ENCODE data around the gene ARMC6.

DNA sequence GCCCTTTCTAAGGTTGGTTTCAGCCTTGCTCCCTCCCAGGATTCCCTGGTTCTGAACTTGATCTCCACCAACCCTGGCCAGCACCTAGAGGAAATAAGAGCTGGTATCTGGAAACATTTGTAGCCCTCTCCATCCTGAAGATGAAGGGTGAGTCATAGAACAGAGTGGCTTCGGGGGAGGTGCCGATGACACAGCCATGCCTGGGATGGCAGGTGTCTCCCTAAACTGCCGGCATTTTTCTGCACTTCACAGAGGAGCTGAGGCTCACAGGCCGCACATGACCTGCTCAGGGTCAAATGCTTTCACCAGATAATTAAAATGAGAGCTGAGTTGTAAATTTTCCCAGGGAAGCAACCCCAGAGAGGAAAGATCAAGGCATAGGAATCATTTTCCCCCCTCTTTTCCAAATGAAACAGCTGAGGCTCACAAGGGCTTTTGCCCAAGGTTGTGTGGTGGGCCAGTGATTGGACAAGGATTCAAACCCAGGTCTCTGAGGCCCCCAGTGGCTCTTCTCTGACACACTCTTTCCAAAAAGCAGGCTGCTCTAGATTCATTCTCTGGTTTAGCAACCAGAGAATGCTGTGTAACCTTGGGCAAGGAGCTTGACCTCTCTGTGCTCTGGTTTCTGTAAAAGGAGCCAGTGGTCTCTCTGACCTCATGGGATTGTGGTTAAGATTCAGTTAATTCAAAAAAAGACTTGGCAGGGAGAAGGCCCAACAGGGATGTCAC is 29.2 kb downstream of the ARMC6 start:
- TF ChIP-seq, protein P1, sequence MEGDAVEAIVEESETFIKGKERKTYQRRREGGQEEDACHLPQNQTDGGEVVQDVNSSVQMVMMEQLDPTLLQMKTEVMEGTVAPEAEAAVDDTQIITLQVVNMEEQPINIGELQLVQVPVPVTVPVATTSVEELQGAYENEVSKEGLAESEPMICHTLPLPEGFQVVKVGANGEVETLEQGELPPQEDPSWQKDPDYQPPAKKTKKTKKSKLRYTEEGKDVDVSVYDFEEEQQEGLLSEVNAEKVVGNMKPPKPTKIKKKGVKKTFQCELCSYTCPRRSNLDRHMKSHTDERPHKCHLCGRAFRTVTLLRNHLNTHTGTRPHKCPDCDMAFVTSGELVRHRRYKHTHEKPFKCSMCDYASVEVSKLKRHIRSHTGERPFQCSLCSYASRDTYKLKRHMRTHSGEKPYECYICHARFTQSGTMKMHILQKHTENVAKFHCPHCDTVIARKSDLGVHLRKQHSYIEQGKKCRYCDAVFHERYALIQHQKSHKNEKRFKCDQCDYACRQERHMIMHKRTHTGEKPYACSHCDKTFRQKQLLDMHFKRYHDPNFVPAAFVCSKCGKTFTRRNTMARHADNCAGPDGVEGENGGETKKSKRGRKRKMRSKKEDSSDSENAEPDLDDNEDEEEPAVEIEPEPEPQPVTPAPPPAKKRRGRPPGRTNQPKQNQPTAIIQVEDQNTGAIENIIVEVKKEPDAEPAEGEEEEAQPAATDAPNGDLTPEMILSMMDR (IDR thresholded peaks at IDR 0.05; ENCODE audit: poor library complexity, severe bottlenecking) = no peak
- TF ChIP-seq EZH2 (IDR thresholded peaks at IDR 0.05; ENCODE audit: borderline replicate concordance, insufficient read depth, low read length, poor library complexity, severe bottlenecking) (no peak), EP300 (conservative IDR thresholded peaks at IDR 0.05; ENCODE audit: poor library complexity, severe bottlenecking) (no peak), TAF1 (IDR thresholded peaks at IDR 0.05; ENCODE audit: low read depth) (no peak), RAD21 (conservative IDR thresholded peaks at IDR 0.05) (no peak), POLR2AphosphoS5 (IDR thresholded peaks at IDR 0.05) (no peak), SMC3 (conservative IDR thresholded peaks at IDR 0.05; ENCODE audit: poor library complexity) (no peak), MXI1 (conservative IDR thresholded peaks at IDR 0.05; ENCODE audit: poor library complexity, severe bottlenecking) (no peak)
- TF ChIP-seq, protein P2, sequence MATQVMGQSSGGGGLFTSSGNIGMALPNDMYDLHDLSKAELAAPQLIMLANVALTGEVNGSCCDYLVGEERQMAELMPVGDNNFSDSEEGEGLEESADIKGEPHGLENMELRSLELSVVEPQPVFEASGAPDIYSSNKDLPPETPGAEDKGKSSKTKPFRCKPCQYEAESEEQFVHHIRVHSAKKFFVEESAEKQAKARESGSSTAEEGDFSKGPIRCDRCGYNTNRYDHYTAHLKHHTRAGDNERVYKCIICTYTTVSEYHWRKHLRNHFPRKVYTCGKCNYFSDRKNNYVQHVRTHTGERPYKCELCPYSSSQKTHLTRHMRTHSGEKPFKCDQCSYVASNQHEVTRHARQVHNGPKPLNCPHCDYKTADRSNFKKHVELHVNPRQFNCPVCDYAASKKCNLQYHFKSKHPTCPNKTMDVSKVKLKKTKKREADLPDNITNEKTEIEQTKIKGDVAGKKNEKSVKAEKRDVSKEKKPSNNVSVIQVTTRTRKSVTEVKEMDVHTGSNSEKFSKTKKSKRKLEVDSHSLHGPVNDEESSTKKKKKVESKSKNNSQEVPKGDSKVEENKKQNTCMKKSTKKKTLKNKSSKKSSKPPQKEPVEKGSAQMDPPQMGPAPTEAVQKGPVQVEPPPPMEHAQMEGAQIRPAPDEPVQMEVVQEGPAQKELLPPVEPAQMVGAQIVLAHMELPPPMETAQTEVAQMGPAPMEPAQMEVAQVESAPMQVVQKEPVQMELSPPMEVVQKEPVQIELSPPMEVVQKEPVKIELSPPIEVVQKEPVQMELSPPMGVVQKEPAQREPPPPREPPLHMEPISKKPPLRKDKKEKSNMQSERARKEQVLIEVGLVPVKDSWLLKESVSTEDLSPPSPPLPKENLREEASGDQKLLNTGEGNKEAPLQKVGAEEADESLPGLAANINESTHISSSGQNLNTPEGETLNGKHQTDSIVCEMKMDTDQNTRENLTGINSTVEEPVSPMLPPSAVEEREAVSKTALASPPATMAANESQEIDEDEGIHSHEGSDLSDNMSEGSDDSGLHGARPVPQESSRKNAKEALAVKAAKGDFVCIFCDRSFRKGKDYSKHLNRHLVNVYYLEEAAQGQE (IDR thresholded peaks at IDR 0.05; ENCODE audit: borderline replicate concordance) = no peak
